ENCODE results near the gene ROPN1B. TPM values are rescaled to one million over a fixed set of nuclear protein-coding genes. Genes with fewer than 3 reads are reported as not detected.
"Not testable (repeated sequence)": the region's sequence is repeated elsewhere in the genome, so short reads cannot be mapped to it uniquely, and the experiment has no call there.

Gene ROPN1B
- polyA plus RNA-seq, 2 donors = 0.06 TPM; not detected in 1

DNA sequence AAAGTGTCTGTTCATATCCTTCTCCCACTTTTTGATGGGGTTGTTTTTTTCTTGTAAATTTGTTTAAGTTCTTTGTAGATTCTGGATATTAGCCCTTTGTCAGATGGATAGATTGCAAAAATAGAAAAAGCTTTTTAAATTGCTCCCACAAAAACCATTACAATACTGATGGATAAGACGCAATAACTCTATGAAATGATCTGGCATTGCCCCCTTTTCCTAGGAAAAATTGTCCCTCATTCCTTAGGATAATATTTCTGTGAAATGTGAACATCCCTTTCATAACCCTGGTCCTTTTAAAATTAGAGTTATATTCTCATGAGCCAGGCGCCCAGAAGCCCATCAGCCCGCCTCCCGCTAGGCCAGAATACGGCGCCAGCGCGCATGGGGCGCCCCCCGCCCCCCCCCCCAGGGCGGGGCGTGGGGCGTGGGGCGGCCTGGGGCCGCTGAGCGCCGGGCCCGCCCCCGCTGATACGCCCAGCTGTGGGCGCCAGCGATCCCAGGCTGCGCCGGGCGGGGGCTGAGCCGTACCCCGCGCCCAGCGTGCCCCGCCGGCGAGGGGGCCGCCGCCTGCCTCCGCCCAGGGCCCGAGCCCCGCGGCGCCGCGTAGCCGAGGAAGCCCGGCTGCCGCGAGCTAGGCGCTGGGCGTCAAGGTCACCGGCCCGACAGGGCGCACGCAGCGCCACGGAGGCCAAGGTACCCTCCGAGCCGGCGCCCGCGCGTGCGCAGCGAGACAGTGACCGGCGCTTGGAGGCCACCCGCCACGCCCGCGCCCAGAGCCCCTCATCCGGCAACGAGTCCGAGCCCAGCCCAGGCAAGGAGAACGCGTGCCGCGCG, 11.1 kb upstream of the ROPN1B start:
- H3K9me3 ChIP-seq (ENCODE audit: control insufficient read depth in 2 of 2, insufficient read depth in 1 of 2, low read depth in 1 of 2, low read length in 1 of 2) = no peaks in the 10 kb centered on the region
- H3K4me3 ChIP-seq (ENCODE audit: low read depth in 1 of 2, low read length in 2 of 2) = peak overlapping the region in 1 of 2 donors; percentile 25

DNA sequence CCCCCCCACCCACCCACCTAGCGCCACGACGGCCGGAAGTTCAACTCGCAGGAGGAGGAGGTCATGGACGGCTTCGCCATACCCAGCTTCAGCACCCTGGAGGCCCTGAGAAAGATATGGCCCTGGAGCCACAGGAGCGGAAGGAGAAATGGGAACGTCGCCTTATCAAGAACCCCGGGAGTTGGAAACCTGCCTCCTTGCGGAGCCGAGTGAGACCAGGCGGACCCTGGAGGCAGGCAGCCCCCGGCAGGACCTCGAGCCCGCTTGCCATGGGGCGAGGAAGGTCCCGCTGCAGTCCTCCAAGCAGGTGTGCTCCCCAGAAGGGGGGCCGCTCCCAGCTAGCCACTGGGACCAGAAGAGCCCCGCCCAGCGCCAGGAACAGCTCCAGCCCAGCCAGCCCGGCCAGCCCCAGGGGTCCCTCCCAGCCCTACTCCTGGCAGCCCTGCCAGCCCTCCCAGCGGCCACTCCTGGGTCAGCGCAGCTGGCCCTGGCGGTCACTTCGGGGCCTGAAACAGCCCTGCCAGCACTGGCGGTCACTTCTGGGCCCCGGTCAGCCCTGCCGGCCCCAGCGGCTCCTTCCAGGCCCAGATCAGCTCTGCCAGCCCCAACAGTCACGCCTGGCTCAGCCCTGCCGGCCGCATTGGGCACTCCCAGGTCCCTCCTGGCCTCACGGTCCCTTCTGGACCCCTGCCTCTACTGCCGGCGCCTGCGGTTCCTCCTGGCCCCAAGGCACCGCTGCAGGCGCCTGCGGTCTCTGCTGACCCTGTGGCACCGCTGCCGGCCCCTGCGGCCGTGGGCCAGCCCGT, 10.3 kb upstream of the ROPN1B start:
- no peaks in the 10 kb centered on the region for H3K9me3 ChIP-seq (ENCODE audit: control insufficient read depth in 2 of 2, insufficient read depth in 1 of 2, low read depth in 1 of 2, low read length in 1 of 2)
- WGBS, 2 donors = 75 to 76% methylated on average over 39 to 46 of the region's 46 CpGs
- H3K4me1 ChIP-seq (ENCODE audit: control insufficient read depth in 2 of 2, insufficient read depth in 2 of 2, low read length in 1 of 2) = no peaks in the 10 kb centered on the region
- H3K27me3 ChIP-seq (ENCODE audit: control insufficient read depth in 1 of 2, insufficient read depth in 2 of 2, low read length in 2 of 2) = no peaks in the 10 kb centered on the region
- no peak overlapping the region for H3K27ac ChIP-seq (ENCODE audit: low read depth in 2 of 2, low read length in 1 of 2)
- H3K36me3 ChIP-seq (ENCODE audit: control insufficient read depth in 2 of 2, insufficient read depth in 2 of 2, low read length in 1 of 2) = no peaks in the 10 kb centered on the region
- H3K4me3 ChIP-seq (ENCODE audit: low read depth in 1 of 2, low read length in 2 of 2) = peak overlapping the region in 1 of 2 donors; percentile 25

More for the DNA sequence above, 11.1 kb upstream of the ROPN1B start:
- Histone ChIP-seq H3K27me3 (ENCODE audit: control insufficient read depth in 1 of 2, insufficient read depth in 2 of 2, low read length in 2 of 2) (no peaks in the 10 kb centered on the region), H3K4me1 (ENCODE audit: control insufficient read depth in 2 of 2, insufficient read depth in 2 of 2, low read length in 1 of 2) (no peaks in the 10 kb centered on the region), H3K27ac (ENCODE audit: low read depth in 2 of 2, low read length in 1 of 2) (no peak overlapping the region), H3K36me3 (ENCODE audit: control insufficient read depth in 2 of 2, insufficient read depth in 2 of 2, low read length in 1 of 2) (no peaks in the 10 kb centered on the region)
- 6 to 12% methylated on average over 50 to 75 of the region's 75 CpGs for WGBS, 2 donors

DNA sequence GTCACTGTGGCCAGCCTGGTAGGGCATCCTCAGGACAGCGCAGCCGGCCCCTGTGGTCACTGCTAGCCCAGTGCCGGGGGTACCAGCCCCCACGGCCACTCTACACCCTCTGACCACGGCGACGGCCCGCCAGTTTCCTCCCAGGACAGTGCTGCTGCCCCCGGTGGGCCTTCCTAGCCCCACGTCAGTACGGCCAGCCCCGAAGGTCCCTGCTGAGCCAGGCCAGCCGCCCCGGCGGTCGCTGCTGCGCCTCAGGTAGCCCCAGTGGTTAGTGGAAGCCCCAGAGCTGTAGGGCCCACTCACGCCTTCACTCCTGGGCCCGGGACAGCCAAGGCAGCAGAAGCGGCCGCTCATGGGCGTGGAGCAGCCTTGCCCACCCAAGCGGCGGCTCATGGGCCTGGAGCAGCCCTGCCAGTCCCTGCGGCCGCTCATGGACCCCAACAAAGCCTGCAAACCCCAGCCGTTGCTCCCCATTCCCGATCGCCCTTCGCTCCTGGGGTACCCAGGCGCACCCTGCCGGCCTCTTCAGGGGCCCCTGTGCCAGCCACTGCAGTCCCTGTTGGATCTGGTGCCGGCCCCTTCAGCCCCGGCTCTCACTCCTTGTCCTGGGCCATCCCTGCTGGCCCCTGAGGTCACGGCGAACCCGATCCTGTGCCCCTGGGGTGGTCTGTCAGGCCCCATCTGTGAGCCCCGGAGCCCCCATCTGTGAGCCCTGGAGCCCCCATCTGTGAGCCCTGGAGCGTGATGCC, 9.5 kb upstream of the ROPN1B start:
- no peaks in the 10 kb centered on the region for H3K4me1 ChIP-seq (ENCODE audit: control insufficient read depth in 2 of 2, insufficient read depth in 2 of 2, low read length in 1 of 2)
- no peak overlapping the region for H3K27ac ChIP-seq (ENCODE audit: low read depth in 2 of 2, low read length in 1 of 2)
- no peak overlapping the region for H3K4me3 ChIP-seq (ENCODE audit: low read depth in 1 of 2, low read length in 2 of 2)
- no peaks in the 10 kb centered on the region for H3K27me3 ChIP-seq (ENCODE audit: control insufficient read depth in 1 of 2, insufficient read depth in 2 of 2, low read length in 2 of 2)
- H3K36me3 ChIP-seq (ENCODE audit: control insufficient read depth in 2 of 2, insufficient read depth in 2 of 2, low read length in 1 of 2) = no peaks in the 10 kb centered on the region
- H3K9me3 ChIP-seq (ENCODE audit: control insufficient read depth in 2 of 2, insufficient read depth in 1 of 2, low read depth in 1 of 2, low read length in 1 of 2) = no peaks in the 10 kb centered on the region
- WGBS, 2 donors = 96% methylated on average over 37 to 39 of the region's 39 CpGs

DNA sequence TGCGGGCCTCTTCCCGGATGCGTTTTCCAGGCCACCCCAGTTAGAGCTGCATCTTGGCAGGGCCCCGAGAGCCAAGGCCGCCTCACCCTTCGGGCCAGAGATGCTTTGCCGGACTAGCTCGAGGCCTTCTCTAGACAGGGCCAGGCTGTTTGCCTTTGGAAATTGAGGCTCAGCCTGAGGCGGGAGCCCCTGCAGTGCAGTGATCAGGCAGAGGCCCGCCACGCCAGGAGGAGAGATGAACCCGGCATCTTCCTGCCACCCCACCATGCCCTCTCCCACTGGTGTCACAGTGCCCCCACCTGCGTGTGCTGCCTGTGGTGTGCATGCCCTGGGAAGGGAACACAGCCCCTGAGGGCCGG, 8.9 kb upstream of the ROPN1B start:
- Histone ChIP-seq H3K27ac (ENCODE audit: low read depth in 2 of 2, low read length in 1 of 2) (no peak overlapping the region), H3K4me3 (ENCODE audit: low read depth in 1 of 2, low read length in 2 of 2) (no peak overlapping the region), H3K9me3 (ENCODE audit: control insufficient read depth in 2 of 2, insufficient read depth in 1 of 2, low read depth in 1 of 2, low read length in 1 of 2) (no peaks in the 10 kb centered on the region), H3K4me1 (ENCODE audit: control insufficient read depth in 2 of 2, insufficient read depth in 2 of 2, low read length in 1 of 2) (no peaks in the 10 kb centered on the region), H3K27me3 (ENCODE audit: control insufficient read depth in 1 of 2, insufficient read depth in 2 of 2, low read length in 2 of 2) (no peaks in the 10 kb centered on the region), H3K36me3 (ENCODE audit: control insufficient read depth in 2 of 2, insufficient read depth in 2 of 2, low read length in 1 of 2) (no peaks in the 10 kb centered on the region)
- 91 to 92% methylated on average over 14 of the region's 14 CpGs for WGBS, 2 donors

DNA sequence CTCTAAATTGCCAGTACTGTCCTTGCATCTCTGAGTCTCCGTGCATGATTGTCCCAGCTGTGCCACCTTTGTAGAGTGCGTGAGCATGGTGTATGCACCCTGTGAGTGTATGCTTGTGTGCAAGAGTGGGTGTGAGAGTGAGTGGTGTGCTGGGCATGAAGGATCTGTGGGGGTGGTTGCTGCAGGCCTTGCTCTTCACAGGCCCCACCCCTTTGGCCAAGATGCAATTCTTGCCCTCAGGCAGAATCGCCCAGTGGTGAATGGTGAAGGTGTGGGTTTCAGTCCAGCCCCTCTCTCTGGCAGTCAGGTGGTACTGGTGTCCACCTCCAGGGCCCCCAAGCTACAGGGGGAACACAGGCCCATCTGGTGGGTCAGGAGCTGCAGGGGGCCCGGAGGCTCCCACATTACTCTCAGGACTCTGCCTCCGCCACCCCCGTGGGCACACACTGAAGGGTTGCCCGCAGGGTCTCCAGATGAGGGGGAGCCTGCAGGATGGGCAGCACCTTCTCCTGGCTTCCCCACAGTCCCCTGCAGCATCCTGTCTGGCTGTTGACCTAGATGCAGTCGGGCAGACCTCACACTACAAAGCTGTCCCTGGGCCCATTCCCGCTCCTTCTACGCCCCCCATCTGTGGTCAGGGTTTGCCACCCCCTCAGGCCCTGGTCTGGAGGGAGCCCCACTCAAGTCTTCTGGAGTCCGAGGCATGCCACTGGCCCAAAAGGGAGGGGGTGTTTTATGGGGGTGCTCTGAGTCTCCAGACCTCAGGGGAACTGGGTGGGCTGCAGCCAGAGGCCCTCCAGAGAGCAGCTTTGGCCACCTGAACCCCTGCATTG, 8.3 kb upstream of the ROPN1B start:
- no peak overlapping the region for H3K4me3 ChIP-seq (ENCODE audit: low read depth in 1 of 2, low read length in 2 of 2)
- H3K4me1 ChIP-seq (ENCODE audit: control insufficient read depth in 2 of 2, insufficient read depth in 2 of 2, low read length in 1 of 2) = no peaks in the 10 kb centered on the region
- H3K27me3 ChIP-seq (ENCODE audit: control insufficient read depth in 1 of 2, insufficient read depth in 2 of 2, low read length in 2 of 2) = no peaks in the 10 kb centered on the region
- H3K9me3 ChIP-seq (ENCODE audit: control insufficient read depth in 2 of 2, insufficient read depth in 1 of 2, low read depth in 1 of 2, low read length in 1 of 2) = no peaks in the 10 kb centered on the region
- H3K36me3 ChIP-seq (ENCODE audit: control insufficient read depth in 2 of 2, insufficient read depth in 2 of 2, low read length in 1 of 2) = no peaks in the 10 kb centered on the region
- H3K27ac ChIP-seq (ENCODE audit: low read depth in 2 of 2, low read length in 1 of 2) = no peak overlapping the region
- WGBS, 2 donors = 80 to 86% methylated on average over 7 to 11 of the region's 11 CpGs

DNA sequence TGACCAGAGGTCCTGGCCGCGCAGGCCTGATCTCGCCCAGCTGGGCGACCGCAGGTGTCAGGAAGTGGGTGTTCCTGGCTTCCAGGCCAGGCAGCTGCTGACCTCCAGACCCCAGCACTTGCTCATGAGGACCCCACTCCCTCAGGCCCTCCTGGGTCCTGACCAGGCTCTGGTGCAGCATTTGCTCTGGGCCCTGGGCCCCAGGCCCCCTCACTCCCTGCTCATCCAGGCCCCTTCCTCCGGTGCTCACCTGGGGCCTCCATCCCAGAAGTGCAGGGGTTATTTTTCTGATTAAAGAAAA, 7.7 kb upstream of the ROPN1B start:
- Histone ChIP-seq H3K36me3 (ENCODE audit: control insufficient read depth in 2 of 2, insufficient read depth in 2 of 2, low read length in 1 of 2) (no peaks in the 10 kb centered on the region), H3K9me3 (ENCODE audit: control insufficient read depth in 2 of 2, insufficient read depth in 1 of 2, low read depth in 1 of 2, low read length in 1 of 2) (no peaks in the 10 kb centered on the region), H3K27me3 (ENCODE audit: control insufficient read depth in 1 of 2, insufficient read depth in 2 of 2, low read length in 2 of 2) (no peaks in the 10 kb centered on the region), H3K4me1 (ENCODE audit: control insufficient read depth in 2 of 2, insufficient read depth in 2 of 2, low read length in 1 of 2) (no peaks in the 10 kb centered on the region), H3K27ac (ENCODE audit: low read depth in 2 of 2, low read length in 1 of 2) (no peak overlapping the region), H3K4me3 (ENCODE audit: low read depth in 1 of 2, low read length in 2 of 2) (no peak overlapping the region)
- 73 to 84% methylated on average over 5 to 6 of the region's 6 CpGs for WGBS, 2 donors

DNA sequence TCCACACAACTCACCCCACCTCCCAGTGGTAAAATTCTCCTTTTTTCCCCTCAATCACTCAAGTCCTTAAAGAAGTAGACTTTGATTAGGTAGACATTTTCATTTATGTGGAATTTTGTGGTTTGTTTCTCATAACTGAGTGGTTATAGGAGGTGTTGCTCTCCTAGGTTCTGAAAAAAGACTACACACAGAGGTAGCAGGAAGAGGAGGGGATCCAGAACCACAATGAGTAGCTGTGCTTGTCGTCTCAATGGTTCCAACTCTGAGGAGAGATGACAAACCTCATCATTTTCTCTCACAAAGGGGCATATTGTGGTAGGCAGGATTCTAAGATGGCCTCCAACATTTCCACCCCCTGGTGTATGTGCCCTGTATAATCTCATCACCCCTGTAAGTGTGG, 5.1 kb upstream of the ROPN1B start:
- H3K9me3 ChIP-seq (ENCODE audit: control insufficient read depth in 2 of 2, insufficient read depth in 1 of 2, low read depth in 1 of 2, low read length in 1 of 2); H3K36me3 ChIP-seq (ENCODE audit: control insufficient read depth in 2 of 2, insufficient read depth in 2 of 2, low read length in 1 of 2); H3K4me3 ChIP-seq (ENCODE audit: low read depth in 1 of 2, low read length in 2 of 2); H3K4me1 ChIP-seq (ENCODE audit: control insufficient read depth in 2 of 2, insufficient read depth in 2 of 2, low read length in 1 of 2); H3K27ac ChIP-seq (ENCODE audit: low read depth in 2 of 2, low read length in 1 of 2); H3K27me3 ChIP-seq (ENCODE audit: control insufficient read depth in 1 of 2, insufficient read depth in 2 of 2, low read length in 2 of 2): not testable (repeated sequence)
- 50 to 65% methylated on average over 1 of the region's 1 CpG for WGBS, 2 donors

DNA sequence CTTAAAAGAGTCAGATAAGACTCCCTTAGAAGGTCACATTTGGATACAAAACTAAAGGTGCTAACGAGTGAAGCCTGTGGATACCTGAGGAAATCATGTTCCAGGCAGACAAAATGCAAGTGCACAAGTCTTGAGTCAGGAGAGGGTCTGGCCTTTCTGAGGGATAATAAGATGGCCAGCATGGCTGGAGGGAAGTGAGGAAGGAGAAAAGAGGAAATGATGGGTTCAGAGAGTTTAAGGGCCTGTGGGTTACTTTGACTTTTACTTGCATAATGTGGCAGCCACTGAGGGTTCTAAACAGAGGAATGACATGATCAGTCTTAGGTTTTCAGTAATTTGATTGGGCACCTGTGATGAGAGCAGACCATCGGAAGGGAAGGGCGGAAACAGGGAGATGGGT, 3.5 kb upstream of the ROPN1B start:
- H3K4me1 ChIP-seq (ENCODE audit: control insufficient read depth in 2 of 2, insufficient read depth in 2 of 2, low read length in 1 of 2) = no peaks in the 10 kb centered on the region
- no peak overlapping the region for H3K27ac ChIP-seq (ENCODE audit: low read depth in 2 of 2, low read length in 1 of 2)
- no peak overlapping the region for H3K4me3 ChIP-seq (ENCODE audit: low read depth in 1 of 2, low read length in 2 of 2)
- 91 to 96% methylated on average over 3 of the region's 3 CpGs for WGBS, 2 donors
- H3K36me3 ChIP-seq (ENCODE audit: control insufficient read depth in 2 of 2, insufficient read depth in 2 of 2, low read length in 1 of 2) = no peaks in the 10 kb centered on the region
- H3K9me3 ChIP-seq (ENCODE audit: control insufficient read depth in 2 of 2, insufficient read depth in 1 of 2, low read depth in 1 of 2, low read length in 1 of 2) = no peaks in the 10 kb centered on the region
- H3K27me3 ChIP-seq (ENCODE audit: control insufficient read depth in 1 of 2, insufficient read depth in 2 of 2, low read length in 2 of 2) = peaks cover 0 to 2% of the 10 kb centered on the region in 2 donors

DNA sequence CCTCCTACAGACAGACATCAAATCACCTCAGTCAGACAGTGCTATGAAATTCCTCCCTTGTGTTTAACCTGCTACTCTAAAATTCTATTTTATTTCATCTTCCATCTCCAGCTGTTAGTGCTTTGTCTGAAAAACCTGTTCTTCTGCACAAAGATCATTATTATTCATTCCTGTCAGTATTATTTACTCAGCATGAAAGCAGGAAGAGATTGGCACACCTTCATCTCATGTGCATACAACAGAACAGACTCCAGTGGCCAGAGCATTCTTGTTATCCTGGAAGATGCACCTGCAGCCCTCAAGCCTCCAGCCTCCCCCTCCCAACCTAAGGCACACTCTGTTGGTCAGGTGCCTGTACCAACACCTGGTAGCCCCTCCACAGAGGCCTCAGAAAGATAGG, 1.8 kb upstream of the ROPN1B start:
- Histone ChIP-seq H3K4me3 (ENCODE audit: low read depth in 1 of 2, low read length in 2 of 2) (no peak overlapping the region), H3K36me3 (ENCODE audit: control insufficient read depth in 2 of 2, insufficient read depth in 2 of 2, low read length in 1 of 2) (no peaks in the 10 kb centered on the region), H3K4me1 (ENCODE audit: control insufficient read depth in 2 of 2, insufficient read depth in 2 of 2, low read length in 1 of 2) (no peaks in the 10 kb centered on the region), H3K27me3 (ENCODE audit: control insufficient read depth in 1 of 2, insufficient read depth in 2 of 2, low read length in 2 of 2) (peaks cover 0 to 2% of the 10 kb centered on the region in 2 donors), H3K27ac (ENCODE audit: low read depth in 2 of 2, low read length in 1 of 2) (peak overlapping the region in 1 of 2 donors; percentile 30), H3K9me3 (ENCODE audit: control insufficient read depth in 2 of 2, insufficient read depth in 1 of 2, low read depth in 1 of 2, low read length in 1 of 2) (no peaks in the 10 kb centered on the region)

Data from esophagus (tissue), 2 donors.